Measurements from ENCODE around the gene EIF4G1.

EIF4G1 gene

DNA sequence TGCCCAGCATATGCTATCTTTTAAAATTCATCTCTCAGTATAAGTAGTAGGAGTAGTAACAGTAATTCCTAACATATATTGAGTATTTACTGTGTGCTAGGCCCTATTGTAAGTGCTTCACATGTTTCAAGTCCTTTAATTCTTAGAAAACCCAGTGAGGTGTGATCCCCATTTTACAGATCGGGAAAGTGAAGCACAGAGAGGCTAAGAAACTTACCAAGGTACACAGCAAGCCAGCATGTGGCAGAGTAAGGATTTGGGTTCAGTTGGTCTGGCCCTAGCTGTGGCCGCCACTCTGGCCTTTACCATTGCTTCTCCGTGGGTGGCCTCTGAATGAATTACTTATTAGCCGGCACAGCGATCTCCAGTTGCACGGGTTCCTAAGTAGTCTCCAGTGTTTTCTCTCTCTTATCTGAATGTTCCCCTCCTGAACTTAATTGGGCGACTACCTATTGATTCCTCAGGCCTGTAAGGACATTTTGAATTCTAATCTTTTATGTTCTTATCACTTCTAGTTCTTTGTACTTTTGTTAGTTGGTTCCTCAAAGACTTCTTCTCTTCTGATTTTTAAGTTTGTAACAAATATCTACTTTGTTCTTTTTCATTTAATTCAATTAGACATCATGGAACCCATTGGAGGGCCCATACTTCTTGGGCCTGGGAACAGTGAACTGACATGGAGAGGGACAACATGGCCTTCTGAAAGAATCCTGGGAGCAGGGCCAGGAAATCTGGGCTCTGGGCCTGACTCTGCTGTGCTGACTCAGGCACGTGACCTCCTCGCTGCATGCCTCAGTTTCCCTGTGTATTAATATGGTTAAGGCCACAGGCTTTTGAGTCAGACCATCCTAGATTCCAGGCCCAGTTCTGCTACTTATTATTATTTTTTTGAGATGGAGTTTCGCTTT, 35.4 kb downstream of the EIF4G1 start:
- Histone ChIP-seq H3K9me3 (ENCODE audit: control insufficient read depth, low read length) (no peaks in the 10 kb centered on the region), H3K4me3 (ENCODE audit: low read length) (no peak overlapping the region), H3K4me1 (ENCODE audit: control insufficient read depth, insufficient read depth, low read length) (peaks cover 42% of the 10 kb centered on the region), H3K36me3 (ENCODE audit: control insufficient read depth, insufficient read depth, low read length) (no peaks in the 10 kb centered on the region), H3K27me3 (ENCODE audit: control insufficient read depth, insufficient read depth, low read length) (no peaks in the 10 kb centered on the region), H3K9ac (ENCODE audit: low read length) (no peak overlapping the region)

DNA sequence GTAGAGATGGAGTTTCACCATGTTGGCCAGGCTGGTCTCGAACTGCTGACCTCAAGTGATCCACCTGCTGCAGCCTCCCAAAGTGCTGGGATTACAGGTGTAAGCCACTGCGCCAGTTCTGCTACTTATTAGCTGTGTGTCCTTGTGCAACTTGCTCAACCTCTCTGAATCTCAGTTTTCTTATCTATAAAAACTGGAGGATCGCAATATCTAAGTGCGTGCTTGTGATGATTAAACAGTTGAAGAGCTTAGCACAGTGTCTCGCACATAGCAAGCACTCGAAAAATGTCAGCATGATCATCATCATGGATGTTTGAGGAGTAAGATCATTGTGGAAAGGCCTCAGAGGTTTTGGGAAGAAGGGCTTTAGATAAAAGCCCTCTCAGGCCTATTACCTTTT, 36.2 kb downstream of the EIF4G1 start:
- H3K4me3 ChIP-seq (ENCODE audit: low read length), result no peak overlapping the region
- H3K4me1 ChIP-seq (ENCODE audit: control insufficient read depth, insufficient read depth, low read length), result peaks cover 37% of the 10 kb centered on the region
- H3K9ac ChIP-seq (ENCODE audit: low read length), result no peak overlapping the region
- H3K9me3 ChIP-seq (ENCODE audit: control insufficient read depth, low read length), result no peaks in the 10 kb centered on the region
- no peaks in the 10 kb centered on the region for H3K36me3 ChIP-seq (ENCODE audit: control insufficient read depth, insufficient read depth, low read length)
- H3K27me3 ChIP-seq (ENCODE audit: control insufficient read depth, insufficient read depth, low read length), result no peaks in the 10 kb centered on the region

DNA sequence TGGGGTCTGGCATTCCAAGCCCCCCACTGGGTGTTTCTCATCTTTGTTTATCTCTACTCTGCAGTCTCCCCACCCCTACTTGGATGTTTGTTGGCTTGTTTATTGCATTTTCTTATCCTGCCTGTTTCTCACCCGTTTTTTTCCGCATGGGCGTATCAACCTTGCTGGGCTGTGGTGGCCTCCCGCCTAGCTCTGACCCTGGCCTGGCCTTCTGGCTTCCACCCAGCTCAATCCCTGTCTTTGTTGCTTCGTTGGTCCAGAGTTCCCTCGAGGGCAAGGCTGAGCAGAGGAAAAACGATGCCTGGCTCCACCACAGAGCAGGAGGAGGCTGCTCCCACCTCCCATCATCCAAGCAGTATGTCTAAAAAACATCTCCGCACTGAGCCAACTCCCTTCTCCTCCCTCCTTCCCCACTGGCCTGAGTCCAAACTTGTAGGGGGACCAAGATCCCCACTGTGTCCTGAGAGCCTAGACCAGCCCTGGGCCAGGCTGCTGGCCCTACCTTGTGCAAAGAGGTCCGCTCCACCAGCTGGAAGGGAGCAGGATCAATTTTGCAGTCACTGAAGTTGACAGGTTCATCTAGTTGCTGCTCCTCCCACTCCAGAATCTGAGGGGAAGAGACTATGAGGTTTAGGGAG, 37.2 kb downstream of the EIF4G1 start:
- H3K36me3 ChIP-seq (ENCODE audit: control insufficient read depth, insufficient read depth, low read length), result no peaks in the 10 kb centered on the region
- no peak overlapping the region for H3K4me3 ChIP-seq (ENCODE audit: low read length)
- H3K27me3 ChIP-seq (ENCODE audit: control insufficient read depth, insufficient read depth, low read length), result no peaks in the 10 kb centered on the region
- H3K4me1 ChIP-seq (ENCODE audit: control insufficient read depth, insufficient read depth, low read length), result peaks cover 33% of the 10 kb centered on the region
- H3K9ac ChIP-seq (ENCODE audit: low read length), result peak overlapping the region; percentile 66
- no peaks in the 10 kb centered on the region for H3K9me3 ChIP-seq (ENCODE audit: control insufficient read depth, low read length)

DNA sequence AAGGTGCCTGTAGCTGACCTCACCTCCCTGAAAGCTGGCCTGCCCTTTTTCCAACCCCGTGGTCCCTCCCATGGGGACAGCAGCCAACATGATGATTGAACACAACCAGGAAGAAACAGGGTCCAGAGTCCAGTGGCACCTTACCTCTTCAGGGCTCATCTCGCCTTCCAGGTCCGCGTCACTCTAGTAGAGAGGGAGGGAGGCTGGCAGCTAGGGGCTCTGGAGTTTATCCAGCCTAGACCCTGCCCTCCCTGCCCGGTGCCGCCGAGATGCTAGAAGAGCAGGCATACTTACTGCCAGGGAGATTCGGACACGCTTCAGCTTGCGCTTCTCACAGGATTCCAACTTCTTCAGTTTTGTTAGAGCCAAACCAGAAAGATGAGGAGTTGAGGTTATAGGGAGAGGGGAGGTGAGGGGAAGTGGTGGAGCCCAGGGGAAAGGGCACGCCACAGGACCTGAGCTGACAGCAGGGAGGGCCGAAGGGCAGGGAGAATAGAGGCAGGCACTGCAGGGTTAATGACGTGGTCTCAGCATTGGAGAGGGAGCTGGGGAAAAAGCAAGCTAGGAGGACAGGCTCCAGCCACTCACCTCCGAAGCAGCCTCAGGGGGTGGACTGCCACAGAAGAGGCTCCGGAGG, 37.9 kb downstream of the EIF4G1 start:
- H3K9ac ChIP-seq (ENCODE audit: low read length), result peak overlapping the region; percentile 66
- no peaks in the 10 kb centered on the region for H3K36me3 ChIP-seq (ENCODE audit: control insufficient read depth, insufficient read depth, low read length)
- no peaks in the 10 kb centered on the region for H3K9me3 ChIP-seq (ENCODE audit: control insufficient read depth, low read length)
- no peaks in the 10 kb centered on the region for H3K27me3 ChIP-seq (ENCODE audit: control insufficient read depth, insufficient read depth, low read length)
- H3K4me3 ChIP-seq (ENCODE audit: low read length), result peak overlapping the region; percentile 10
- peaks cover 33% of the 10 kb centered on the region for H3K4me1 ChIP-seq (ENCODE audit: control insufficient read depth, insufficient read depth, low read length)

DNA sequence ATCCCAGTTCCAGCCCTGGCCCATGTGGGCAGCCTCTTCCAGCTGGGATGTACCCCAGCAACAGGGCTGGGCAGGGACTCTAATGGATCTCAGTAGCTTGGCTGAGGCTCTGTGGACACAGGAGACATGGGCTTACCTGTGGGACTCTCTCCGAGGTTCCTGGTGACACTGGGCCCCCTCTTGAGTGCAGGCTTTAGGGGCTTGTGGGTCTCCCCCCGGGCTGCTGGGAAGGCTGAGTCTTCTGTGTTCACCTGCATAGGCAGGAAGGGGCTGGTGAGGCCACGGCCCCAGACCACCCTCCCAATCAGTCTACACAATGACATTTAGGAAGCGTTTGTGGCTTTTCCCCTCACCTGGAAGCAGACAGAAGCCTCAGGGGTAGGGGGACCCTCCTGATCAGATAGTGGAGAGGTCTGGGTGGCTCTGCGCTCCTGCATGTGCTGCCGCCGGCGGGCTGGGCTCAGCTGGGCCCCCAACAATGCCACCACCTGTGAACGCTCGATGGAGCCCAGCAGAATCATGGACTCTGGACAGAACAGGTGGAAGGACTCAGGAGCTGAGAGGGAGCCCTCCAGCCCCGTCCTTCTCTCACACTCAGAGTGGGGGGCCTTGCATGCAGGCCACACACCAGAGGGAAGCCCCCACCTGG, 38.6 kb downstream of the EIF4G1 start:
- Histone ChIP-seq H3K27me3 (ENCODE audit: control insufficient read depth, insufficient read depth, low read length) (no peaks in the 10 kb centered on the region), H3K4me3 (ENCODE audit: low read length) (no peak overlapping the region), H3K9me3 (ENCODE audit: control insufficient read depth, low read length) (no peaks in the 10 kb centered on the region), H3K36me3 (ENCODE audit: control insufficient read depth, insufficient read depth, low read length) (no peaks in the 10 kb centered on the region), H3K9ac (ENCODE audit: low read length) (no peak overlapping the region), H3K4me1 (ENCODE audit: control insufficient read depth, insufficient read depth, low read length) (peaks cover 33% of the 10 kb centered on the region)

DNA sequence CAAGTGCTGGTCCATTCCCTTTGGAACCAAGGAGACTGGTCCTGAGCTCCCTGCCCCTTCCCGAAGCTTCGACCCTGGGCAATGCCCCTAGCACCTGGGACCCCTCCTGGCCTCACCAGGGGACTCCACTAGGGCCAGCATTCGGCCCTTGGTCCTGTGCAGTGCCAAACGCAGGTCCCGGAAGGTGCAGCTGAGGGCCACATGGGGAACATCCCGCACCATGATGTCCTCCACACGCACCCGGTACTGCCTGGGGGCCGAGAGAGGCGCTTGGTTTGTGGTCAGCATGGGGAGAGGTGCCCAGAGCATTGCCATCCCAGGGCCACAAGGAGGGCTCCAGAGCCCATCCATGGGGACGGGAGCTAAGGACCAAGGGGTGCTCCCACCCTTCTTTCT, 39.1 kb downstream of the EIF4G1 start:
- H3K9ac ChIP-seq (ENCODE audit: low read length), result no peak overlapping the region
- no peak overlapping the region for H3K4me3 ChIP-seq (ENCODE audit: low read length)
- no peaks in the 10 kb centered on the region for H3K27me3 ChIP-seq (ENCODE audit: control insufficient read depth, insufficient read depth, low read length)
- H3K9me3 ChIP-seq (ENCODE audit: control insufficient read depth, low read length), result no peaks in the 10 kb centered on the region
- no peaks in the 10 kb centered on the region for H3K36me3 ChIP-seq (ENCODE audit: control insufficient read depth, insufficient read depth, low read length)
- peaks cover 33% of the 10 kb centered on the region for H3K4me1 ChIP-seq (ENCODE audit: control insufficient read depth, insufficient read depth, low read length)

DNA sequence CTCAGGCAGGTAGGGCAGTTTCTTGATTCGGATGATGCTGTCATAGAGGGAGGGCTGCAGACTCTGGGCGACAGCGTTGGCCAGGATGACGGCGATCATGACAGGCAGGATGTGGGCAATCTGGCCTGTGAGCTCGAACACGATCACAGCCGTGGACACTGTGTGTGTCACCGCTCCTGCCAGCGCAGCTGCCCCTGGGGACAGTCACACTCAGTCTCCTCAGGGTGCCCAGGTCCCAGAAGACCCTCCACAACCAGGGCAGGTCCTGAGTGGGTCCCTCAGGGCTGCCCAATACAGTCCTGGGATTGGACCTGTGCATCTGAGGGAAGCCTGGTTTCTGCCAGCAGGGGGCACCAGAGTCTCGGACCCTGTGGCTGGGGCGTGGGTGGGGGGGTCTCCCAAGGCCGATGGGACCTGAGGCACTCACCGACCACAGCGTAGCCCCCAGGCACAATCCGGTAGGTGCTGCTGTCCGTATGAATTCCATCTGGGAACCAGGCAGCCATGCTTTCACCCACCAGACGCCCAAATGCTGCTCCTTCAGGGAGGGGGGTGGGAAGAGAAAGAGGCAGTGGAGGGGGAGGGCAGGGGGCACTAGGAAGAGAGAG, 39.8 kb downstream of the EIF4G1 start:
- H3K36me3 ChIP-seq (ENCODE audit: control insufficient read depth, insufficient read depth, low read length), result no peaks in the 10 kb centered on the region

DNA sequence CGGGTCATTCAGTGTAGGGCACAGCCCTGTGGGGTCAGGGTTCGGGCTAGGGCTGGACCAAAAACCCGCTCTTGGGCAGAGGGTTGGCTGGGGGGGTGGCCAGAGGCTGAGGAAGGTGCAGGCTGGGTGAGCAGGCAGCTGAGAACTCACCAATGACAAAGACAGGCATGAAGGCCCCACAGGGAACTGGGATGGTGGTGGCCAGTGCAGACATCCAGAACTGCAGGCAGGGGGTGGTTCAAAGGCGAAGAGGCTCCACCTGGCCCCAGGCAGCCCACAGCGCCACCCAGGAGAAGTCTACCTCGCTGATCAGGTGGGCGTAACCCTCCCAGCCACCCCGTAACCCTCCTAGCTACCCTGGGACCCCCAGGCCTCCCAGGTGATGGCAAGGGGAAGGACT, 40.3 kb downstream of the EIF4G1 start:
- no peaks in the 10 kb centered on the region for H3K9me3 ChIP-seq (ENCODE audit: control insufficient read depth, low read length)
- H3K4me3 ChIP-seq (ENCODE audit: low read length), result no peak overlapping the region
- peaks cover 29% of the 10 kb centered on the region for H3K4me1 ChIP-seq (ENCODE audit: control insufficient read depth, insufficient read depth, low read length)
- H3K27me3 ChIP-seq (ENCODE audit: control insufficient read depth, insufficient read depth, low read length), result no peaks in the 10 kb centered on the region
- H3K36me3 ChIP-seq (ENCODE audit: control insufficient read depth, insufficient read depth, low read length), result no peaks in the 10 kb centered on the region
- no peak overlapping the region for H3K9ac ChIP-seq (ENCODE audit: low read length)

More for the DNA sequence above, 39.8 kb downstream of the EIF4G1 start:
- no peak overlapping the region for H3K9ac ChIP-seq (ENCODE audit: low read length)
- no peaks in the 10 kb centered on the region for H3K27me3 ChIP-seq (ENCODE audit: control insufficient read depth, insufficient read depth, low read length)
- peaks cover 33% of the 10 kb centered on the region for H3K4me1 ChIP-seq (ENCODE audit: control insufficient read depth, insufficient read depth, low read length)
- H3K9me3 ChIP-seq (ENCODE audit: control insufficient read depth, low read length), result no peaks in the 10 kb centered on the region
- no peak overlapping the region for H3K4me3 ChIP-seq (ENCODE audit: low read length)

DNA sequence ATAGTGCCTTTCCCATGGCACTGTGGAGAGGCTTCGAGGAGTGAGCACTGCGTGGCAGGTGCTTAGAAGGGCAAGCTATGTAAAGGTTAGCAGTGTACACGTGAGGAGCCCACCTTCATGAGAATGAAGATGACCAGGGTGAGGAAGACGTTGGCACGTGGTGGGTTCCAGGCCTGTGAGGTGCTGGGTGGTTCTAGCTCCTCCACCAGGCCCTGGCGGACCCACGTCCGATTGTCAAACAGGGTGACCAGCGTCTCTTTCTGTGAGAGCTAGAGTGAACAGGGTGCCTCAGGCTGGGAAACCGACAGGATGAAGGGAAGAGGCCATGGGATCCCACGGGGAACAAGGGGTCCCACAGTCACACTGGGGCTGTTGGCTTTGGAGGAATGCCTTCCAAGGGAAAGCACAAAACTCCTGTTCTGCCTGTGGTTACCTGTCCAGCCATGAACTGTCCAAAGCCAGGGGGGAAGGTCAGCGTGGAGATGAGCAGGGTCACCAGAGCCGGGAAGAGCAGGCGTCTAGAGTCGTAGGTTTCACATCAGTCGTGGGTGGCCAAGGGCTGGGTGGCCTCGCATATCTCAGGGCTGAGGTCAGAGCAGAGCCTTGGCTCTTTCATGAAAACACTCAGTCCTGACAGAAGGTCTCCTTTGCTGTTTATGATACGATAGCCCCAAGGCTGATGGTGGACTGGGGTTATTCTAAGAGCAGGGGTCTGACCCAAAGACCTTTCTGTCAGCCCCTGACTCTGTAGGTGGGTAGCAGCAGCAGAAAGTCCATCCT, 41.0 kb downstream of the EIF4G1 start:
- Histone ChIP-seq H3K9ac (ENCODE audit: low read length) (no peak overlapping the region), H3K27me3 (ENCODE audit: control insufficient read depth, insufficient read depth, low read length) (no peaks in the 10 kb centered on the region), H3K4me3 (ENCODE audit: low read length) (no peak overlapping the region), H3K4me1 (ENCODE audit: control insufficient read depth, insufficient read depth, low read length) (peaks cover 31% of the 10 kb centered on the region), H3K36me3 (ENCODE audit: control insufficient read depth, insufficient read depth, low read length) (no peaks in the 10 kb centered on the region), H3K9me3 (ENCODE audit: control insufficient read depth, low read length) (no peaks in the 10 kb centered on the region)

DNA sequence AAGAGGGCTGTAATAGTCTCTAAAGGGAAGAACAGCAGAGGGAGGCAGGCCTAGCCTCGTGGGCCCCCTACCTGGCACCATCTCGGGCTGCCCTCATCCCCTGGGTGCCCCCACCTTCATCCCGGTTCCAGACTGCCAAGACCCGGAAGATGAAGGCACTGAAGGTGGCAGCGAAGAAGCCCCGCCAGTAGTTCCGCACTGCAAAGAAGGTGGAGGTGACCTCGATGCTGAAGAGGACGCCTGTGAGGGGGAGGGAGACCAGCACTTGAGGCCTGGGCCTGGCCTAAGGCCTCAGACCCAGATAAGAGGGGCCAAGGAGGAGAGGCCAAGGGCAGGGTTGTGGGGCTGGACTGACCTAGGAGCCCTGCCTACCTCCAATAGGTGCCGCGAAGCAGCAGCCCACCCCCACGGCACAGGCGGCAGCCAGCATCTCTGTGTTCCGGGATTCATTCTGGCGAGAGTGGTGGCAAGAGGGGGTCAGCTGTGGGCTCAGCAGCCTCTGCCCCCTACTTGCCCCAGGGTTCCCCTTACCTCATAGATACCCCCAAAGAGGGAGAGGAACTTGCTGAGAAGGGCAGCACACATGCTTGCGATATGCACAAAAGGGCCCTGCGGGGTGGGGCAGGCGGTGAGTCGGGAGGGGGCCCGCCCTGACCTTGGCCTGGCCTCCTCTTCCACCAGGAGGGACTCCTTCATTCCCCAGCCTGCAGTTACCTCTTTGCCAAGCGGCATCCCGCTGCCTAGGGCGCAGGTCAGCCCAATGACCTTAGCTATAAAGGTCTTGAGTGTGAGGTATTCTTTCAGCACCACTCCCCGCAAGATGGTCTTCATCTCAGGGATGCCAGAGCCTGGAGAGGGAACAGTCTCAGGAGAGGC, 43.1 kb downstream of the EIF4G1 start:
- Histone ChIP-seq H3K4me3 (ENCODE audit: low read length) (no peak overlapping the region), H3K9ac (ENCODE audit: low read length) (no peak overlapping the region), H3K4me1 (ENCODE audit: control insufficient read depth, insufficient read depth, low read length) (peaks cover 20% of the 10 kb centered on the region), H3K36me3 (ENCODE audit: control insufficient read depth, insufficient read depth, low read length) (no peaks in the 10 kb centered on the region), H3K27me3 (ENCODE audit: control insufficient read depth, insufficient read depth, low read length) (no peaks in the 10 kb centered on the region), H3K9me3 (ENCODE audit: control insufficient read depth, low read length) (no peaks in the 10 kb centered on the region)
